ENCODE measurements around the gene PLXNA2. TPM values are rescaled to one million over a fixed set of nuclear protein-coding genes. Genes with fewer than 3 reads are reported as not detected.

Gene PLXNA2
- total and polyA plus RNA-seq, 2 of the 8 experiments (the other 6 are each of a cell fraction or from before 2014, with no cell fraction given): 0.33 to 1.5 TPM

DNA sequence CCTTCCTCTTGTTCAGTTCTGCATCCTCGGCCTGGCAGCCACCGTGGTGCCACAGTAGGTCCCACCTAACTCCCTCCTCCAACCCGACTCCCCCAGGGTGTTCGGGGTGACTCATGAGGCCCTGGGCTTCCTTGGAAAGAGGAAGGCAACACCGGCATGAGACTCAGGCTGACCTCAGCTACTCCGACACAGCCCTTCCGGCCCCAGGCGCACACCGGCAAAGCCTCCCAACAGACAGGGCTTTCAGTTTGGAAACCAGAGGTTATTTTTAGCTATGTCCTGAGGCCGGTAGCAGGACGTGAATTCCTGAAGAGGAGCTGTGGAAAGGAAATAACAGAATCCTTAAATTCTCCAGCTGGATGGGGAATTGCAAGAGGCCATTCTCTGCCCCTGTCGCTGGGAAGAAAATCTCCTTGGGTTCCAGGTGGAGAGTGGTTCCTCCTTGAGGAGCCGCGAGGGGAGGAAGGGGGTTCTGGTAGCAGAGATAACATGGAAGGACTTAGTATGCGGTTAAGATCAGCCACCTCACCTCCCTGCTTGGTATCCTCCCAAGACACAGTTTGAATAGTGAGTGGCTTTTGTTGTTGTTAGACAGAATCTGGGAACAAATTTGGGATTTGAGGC lies 24.4 kb downstream of the PLXNA2 start:
- ChIA-PET POLR2A (ENCODE audit: partially characterized antibody) (no interaction called here), CTCF (ENCODE audit: partially characterized antibody) (interaction anchor here (1.0 to 1.5 kb wide), 6 partner anchors 14 to 199 kb away, joined by 3 to 4 read pairs (median 4); no protein-coding TSS in a partner anchor)
- no peak overlapping the region for H3K4me3 ChIP-seq (ENCODE audit: extremely low read depth in 1 of 4, insufficient read depth in 2 of 4, low read depth in 3 of 4, low read length in 4 of 4)
- no peaks in the 10 kb centered on the region for H3K27me3 ChIP-seq (replicated peaks in 1 of 4; ENCODE audit: control insufficient read depth in 3 of 4, extremely low read depth in 1 of 4, insufficient read depth in 3 of 4, low read length in 3 of 4)
- H3K9me3 ChIP-seq (ENCODE audit: insufficient read depth in 2 of 2, low read depth in 1 of 2, low read length in 1 of 2): no peaks in the 10 kb centered on the region
- no peaks in the 10 kb centered on the region for H3K79me1 ChIP-seq (ENCODE audit: low read depth, low read length)
- DNase-seq (ENCODE audit: low read depth in 1 of 2, low spot score in 2 of 2): no peak
- no peak overlapping the region for H3K18ac ChIP-seq (ENCODE audit: extremely low read depth, low read length)
- no peak overlapping the region; the same call in 1 of the 2 replicates for H2BK15ac ChIP-seq (ENCODE audit: low read length)
- H4K8ac ChIP-seq (ENCODE audit: extremely low read depth, insufficient read depth, low read length): no peak overlapping the region
- H2BK12ac ChIP-seq (ENCODE audit: low read depth, low read length): no peak overlapping the region
- 87% methylated on average over 13 of the region's 15 CpGs; no CpG with 5 or more reads in 1 of the 2 experiments for WGBS, 2 experiments (ENCODE audit: extremely low coverage in 1 of 2, insufficient coverage in 1 of 2, insufficient read length in 1 of 2, insufficient replicate concordance in 2 of 2, low coverage in 1 of 2, low lambda C conversion rate in 2 of 2, missing lambda C conversion rate in 1 of 2)
- H3K4me1 ChIP-seq (replicated peaks in 1 of 4; ENCODE audit: control insufficient read depth in 3 of 4, insufficient read depth in 4 of 4, low read length in 3 of 4): no peaks in the 10 kb centered on the region
- H2AFZ ChIP-seq (ENCODE audit: low read length): no peak overlapping the region
- no peaks in the 10 kb centered on the region for H4K20me1 ChIP-seq (replicated peaks in 1 of 2; ENCODE audit: control insufficient read depth in 1 of 2, insufficient read depth in 2 of 2, low read length in 2 of 2)
- H2BK5ac ChIP-seq (ENCODE audit: low read depth, low read length): no peak overlapping the region
- no peak overlapping the region for H3K14ac ChIP-seq (ENCODE audit: insufficient read length)
- H3K4me2 ChIP-seq (ENCODE audit: insufficient read depth in 1 of 2, low read depth in 2 of 2, low read length in 2 of 2): no peak overlapping the region
- no peak overlapping the region for H3K23ac ChIP-seq (ENCODE audit: insufficient read length)
- no peak overlapping the region for H4K91ac ChIP-seq (replicated peaks; ENCODE audit: insufficient read length, low read length)
- no peak overlapping the region for H3K9ac ChIP-seq (replicated peaks in 1 of 4; ENCODE audit: extremely low read depth in 1 of 4, low read depth in 3 of 4, low read length in 3 of 4)
- H3K36me3 ChIP-seq (ENCODE audit: control insufficient read depth in 2 of 4, insufficient read depth in 4 of 4, low read length in 3 of 4): no peaks in the 10 kb centered on the region
- no peak for FAIRE-seq
- no peak overlapping the region for H2BK20ac ChIP-seq (ENCODE audit: low read length)
- no peak overlapping the region for H3K27ac ChIP-seq (ENCODE audit: low read depth, low read length)
- no peak overlapping the region for H3K4ac ChIP-seq (replicated peaks; ENCODE audit: insufficient read length, low read depth, low read length)
- H2BK120ac ChIP-seq (replicated peaks; ENCODE audit: low read depth, low read length): no peak overlapping the region
- no peak overlapping the region for H2AK5ac ChIP-seq (ENCODE audit: low read depth, low read length)
- no peaks in the 10 kb centered on the region for H3K79me2 ChIP-seq (ENCODE audit: control insufficient read depth in 1 of 2, insufficient read depth in 2 of 2, low read length in 2 of 2)
- H4K5ac ChIP-seq (ENCODE audit: insufficient read length, low read depth, low read length): no peak overlapping the region
- H3K23me2 ChIP-seq (ENCODE audit: low read depth, low read length): peaks cover 6% of the 10 kb centered on the region
- H3K56ac ChIP-seq (replicated peaks; ENCODE audit: insufficient read length, low read depth, low read length): no peak overlapping the region
- TF ChIP-seq RNF2 (IDR thresholded peaks at IDR 0.05; ENCODE audit: borderline replicate concordance, low read depth, low read length, missing control alignments, poor library complexity, severe bottlenecking) (no peak), EGR1 (IDR thresholded peaks at IDR 0.05; ENCODE audit: borderline replicate concordance, low read depth, low read length) (no peak), TCF12 (IDR thresholded peaks at IDR 0.05; ENCODE audit: low read depth, low read length) (no peak), NANOG (IDR thresholded peaks at IDR 0.05; ENCODE audit: insufficient read depth, low read depth, low read length, poor library complexity, severe bottlenecking) (no peak), HDAC2 (IDR thresholded peaks at IDR 0.05; ENCODE audit: borderline replicate concordance in 1 of 2, low read depth in 2 of 2, low read length in 2 of 2) (no peak), SP2 (IDR thresholded peaks at IDR 0.05; ENCODE audit: low read length) (no peak), BRCA1 (IDR thresholded peaks at IDR 0.05; ENCODE audit: low read depth, low read length) (no peak), CTBP2 (IDR thresholded peaks at IDR 0.05; ENCODE audit: borderline replicate concordance, insufficient read depth, insufficient read length, low read length) (no peak), ASH2L (IDR thresholded peaks at IDR 0.05; ENCODE audit: low read length) (no peak), SRF (IDR thresholded peaks at IDR 0.05; ENCODE audit: low read depth, low read length) (no peak), CHD1 (IDR thresholded peaks at IDR 0.05; ENCODE audit: low read depth, low read length) (no peak), TAF1 (IDR thresholded peaks at IDR 0.05; ENCODE audit: low read depth, low read length) (no peak), KDM5A (IDR thresholded peaks at IDR 0.05; ENCODE audit: low read length) (no peak), POLR2AphosphoS5 (IDR thresholded peaks at IDR 0.05; ENCODE audit: low read depth, low read length) (no peak)
